ENCODE data around the gene ERG.

Gene ERG

GRCh38 chr21:38386967-38387366 is 111.3 kb downstream of the ERG start:
- peak; percentile 22 for DNase-seq

DNA sequence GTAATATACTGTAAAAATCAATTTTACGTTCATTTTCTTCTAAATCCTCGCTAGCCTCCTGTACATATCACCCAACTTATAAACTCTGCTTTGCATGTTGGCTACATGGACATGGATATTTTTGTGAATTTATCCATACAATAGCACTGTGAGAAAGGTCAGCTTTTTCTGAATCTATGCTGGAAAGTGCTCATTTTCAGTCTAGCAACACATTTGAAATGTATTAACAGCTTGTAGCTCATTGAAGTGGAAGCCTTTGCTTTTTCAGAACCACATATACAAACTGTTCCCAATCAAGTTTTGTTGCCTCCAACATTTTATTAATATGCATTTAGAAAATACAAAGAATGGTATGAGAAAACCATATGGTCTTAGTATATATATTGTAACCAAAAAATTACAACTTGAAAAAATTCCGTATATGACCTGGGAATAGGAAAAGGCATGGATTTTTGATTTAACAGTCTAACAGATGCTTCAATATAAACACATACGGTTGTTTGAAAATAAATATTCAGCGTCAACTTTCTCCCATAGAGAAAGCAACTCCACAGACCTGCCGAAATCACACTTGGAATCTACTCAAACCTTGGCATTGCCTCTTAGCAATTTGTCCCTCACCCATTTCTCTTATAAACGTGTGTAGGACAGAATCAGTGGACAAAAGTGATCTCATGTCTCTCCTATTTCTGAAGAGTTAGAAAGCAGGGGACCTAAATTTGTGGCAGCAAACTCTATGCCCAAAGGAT is 112.7 kb downstream of the ERG start:
- no peak for DNase-seq

DNA sequence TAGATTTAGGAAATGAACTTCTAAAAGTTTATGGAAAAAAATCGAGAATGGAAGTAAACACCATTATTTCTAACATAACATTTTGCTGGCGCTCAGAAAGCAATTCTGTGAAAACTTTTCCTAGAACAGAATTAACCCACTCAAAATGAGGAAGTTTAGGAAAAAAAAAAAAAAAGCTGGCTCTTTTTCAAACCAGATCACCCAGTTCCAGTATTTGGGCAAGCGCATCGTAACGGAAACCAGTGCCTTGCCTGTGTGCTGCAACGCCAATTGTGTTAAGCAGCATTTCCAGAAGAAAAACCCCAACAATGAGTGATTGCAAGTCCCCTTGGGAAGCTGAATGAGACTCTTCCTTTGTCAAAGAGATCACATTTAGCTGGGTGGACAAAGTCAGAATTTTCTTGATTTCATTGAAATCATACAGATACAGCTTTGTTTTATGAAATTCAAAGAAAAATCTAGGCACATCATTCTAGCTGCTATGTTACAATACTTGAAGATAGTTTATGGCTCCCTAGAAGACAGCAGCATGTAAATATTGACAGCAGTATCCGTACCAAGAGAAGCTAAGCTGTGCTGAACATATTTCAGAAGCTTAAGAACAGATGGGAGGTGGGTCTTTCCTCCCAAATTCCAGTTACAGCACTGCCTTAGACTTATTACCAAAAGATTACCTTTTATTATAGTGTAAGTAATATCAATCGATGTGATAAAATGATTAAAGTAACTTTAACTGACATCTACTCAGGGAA is 113.4 kb downstream of the ERG start:
- no peak for DNase-seq

GRCh38 chr21:38384238-38384560 is 114.1 kb downstream of the ERG start:
- no peak for DNase-seq

- DNase-seq, result no peak
Measured at GRCh38 chr21:38383411-38384237, 114.7 kb downstream of the ERG start.

DNA sequence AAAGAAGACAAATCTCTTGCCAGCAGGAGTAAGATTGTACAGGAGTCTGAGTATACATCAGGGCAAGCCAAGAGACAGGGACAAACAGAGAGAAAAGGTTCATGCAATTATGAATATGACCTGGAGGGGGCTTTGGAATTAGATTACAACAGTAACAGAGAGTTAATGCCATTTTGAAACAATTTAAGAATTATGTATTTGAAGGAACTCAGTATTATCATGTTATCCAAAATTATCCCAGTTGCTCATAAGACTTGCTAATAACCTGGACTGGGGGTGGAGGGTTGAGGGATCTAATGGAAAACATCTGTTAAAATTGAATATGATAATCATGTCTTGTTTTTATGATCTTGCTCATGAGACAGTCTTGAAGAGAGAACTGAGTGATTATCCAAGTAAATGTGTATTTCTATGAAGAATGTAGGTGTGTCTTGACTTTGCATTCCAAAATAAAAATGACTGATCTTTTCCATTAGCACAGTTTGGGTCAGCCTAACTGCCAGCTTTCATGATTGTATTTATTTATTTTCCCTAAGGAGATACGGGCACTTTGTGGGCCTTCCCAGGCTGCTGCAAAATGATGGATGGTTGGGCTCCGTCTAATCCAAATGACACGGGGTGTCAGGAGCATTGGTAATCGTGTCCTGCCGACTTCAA is 117.7 kb downstream of the ERG start:
- no peak for DNase-seq

GRCh38 chr21:38379147-38379546 is 119.1 kb downstream of the ERG start:
- no peak for DNase-seq

DNA sequence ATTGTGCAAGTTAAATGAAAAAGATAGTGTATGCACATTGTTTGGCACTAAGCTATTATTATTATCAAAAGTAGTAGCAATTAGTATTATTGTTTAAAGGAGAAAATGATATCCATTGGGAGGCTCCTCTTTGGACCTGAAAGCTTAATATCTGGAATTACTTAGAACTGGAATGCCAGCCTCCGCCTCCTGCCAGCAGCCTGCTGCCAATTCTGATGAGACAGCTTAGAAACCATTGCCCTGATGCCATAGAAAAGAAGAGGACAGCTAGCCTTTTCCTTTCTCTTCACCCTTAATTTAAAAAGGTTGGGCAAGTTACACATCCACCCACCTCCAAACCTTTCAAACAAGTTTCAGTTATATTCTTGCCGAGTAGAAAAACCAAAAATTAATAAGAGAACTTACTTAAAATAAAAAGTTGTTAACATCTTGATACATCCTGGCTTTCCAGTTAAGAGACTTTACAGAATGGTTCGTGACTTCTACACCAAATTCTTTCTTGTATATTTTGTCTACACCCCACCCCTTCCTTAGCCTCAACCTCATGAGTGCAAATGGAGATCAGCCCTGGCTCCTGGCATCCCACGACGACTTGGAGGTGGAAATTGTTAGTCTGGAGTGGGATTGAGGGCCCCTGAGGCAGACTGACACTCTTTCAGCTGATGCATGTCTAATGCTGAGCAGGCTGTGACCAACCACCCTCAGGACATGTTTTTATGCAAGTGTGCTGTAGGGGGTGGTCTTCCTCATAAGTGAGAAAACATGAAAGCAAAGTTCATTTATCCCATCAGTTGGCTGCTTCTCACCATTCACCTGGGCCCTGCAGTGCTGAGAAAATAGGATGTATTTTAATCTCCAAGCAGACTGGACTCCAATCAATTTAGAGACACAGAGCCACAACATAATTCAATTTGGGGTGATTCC is 120.8 kb downstream of the ERG start:
- no peak for DNase-seq

GRCh38 chr21:38376693-38377092 is 121.6 kb downstream of the ERG start:
- no peak for DNase-seq

- DNase-seq, result no peak
Measured at GRCh38 chr21:38376235-38376634, 122.0 kb downstream of the ERG start.

GRCh38 chr21:38367646-38368045 is 130.6 kb downstream of the ERG start:
- no peak for DNase-seq

GRCh38 chr21:38365521-38365920 is 132.8 kb downstream of the ERG start:
- no peak for DNase-seq

GRCh38 chr21:38363693-38364092 is 134.6 kb downstream of the ERG start:
- DNase-seq, result no peak

- no peak for DNase-seq
Measured at GRCh38 chr21:38361324-38361723, 137.0 kb downstream of the ERG start.

DNA sequence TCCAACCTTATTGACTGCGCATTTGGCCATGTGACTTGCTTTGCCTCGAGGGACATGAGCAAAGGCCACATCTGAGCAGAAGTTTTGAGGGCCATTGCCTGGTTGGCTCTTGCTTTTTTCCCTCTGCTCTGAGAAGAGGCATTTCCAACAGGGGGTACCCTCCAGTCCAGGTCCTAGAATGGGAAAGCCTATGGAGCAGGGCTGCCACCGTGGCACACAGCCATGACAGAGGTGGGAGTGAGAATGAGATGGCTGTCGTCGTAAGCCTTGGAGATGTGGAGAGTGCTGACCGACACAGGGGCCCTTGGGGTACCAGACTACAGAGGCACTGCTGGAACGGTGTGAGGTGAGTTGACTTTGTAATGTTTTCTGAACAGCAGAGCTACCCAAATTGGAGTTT is 138.4 kb downstream of the ERG start:
- DNase-seq, result no peak

- DNase-seq, result no peak
Measured at GRCh38 chr21:38359090-38359489, 139.2 kb downstream of the ERG start.

DNA sequence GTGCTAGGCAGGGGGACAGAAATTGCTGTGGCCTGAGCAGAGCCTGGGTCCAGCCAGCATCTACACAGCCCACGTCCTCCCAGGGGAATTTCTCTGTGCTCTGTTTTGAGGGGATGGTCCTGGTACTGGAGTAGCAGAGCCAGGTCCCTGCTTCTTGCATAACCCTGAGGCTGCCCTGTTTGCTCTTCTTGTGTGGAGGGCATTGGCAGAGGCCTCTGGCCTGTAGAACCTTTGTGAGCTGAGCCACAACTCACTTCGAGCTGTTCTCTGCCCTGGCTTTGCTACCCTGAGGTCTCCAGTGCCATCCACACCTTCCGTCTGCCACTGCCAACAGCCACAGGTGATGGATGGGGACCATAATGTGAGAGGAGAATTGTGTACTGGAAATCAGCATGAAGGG is 139.6 kb downstream of the ERG start:
- DNase-seq, result no peak

GRCh38 chr21:38358098-38358497 is 140.2 kb downstream of the ERG start:
- no peak for DNase-seq

GRCh38 chr21:38356883-38357625 is 141.2 kb downstream of the ERG start:
- no peak for DNase-seq

DNA sequence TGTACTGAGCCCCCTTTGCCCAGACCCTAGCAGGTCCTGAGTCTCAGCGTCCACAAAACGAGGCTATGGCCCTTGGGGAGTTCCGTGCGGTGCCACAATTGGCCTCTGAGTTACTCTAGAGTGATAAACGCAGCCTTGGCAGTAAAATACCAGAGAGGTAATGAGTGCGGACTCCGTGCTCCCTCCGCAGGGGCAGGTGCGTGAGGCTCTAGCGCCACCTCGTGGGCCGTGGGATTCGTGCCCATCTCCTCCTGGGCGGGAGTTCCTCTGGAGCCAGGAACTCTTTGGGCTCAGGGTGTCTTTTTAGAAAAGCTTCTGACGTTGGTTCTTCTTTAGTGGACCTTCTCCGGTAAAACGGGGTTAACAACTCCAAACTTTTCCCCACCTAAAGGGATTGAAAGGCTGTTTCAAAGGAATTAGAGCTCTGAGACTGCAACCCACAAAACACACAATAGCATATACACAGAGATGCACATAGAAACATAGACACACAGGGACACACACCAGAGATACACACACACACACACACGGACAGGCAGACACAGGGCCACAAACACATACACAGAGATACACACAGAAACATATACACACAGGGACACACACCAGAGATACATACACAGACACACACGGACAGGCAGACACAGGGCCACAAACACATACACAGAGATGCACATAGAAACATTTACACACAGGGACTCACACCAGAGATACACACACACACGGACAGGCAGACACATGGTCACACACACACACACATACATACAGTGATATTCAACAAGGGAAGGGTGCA is 142.1 kb downstream of the ERG start:
- DNase-seq, result peak; percentile 68

All from T1000 (cell line).